SK-N-SH treated with all-trans-retinoic acid at 6 μM for 48 hours (cell line): ENCODE measurements around the gene IGFBP7.

Experiments
- ARNTL ChIP-seq: fragments of 450-650 bp; formaldehyde crosslinking; IDR thresholded peaks from 2 replicates; pipeline ENCODE4 v1.5.0; 2020; ENCODE audit warnings: low read depth, mild to moderate bottlenecking, moderate library complexity, borderline replicate concordance
- POU6F1 ChIP-seq: fragments of 250-450 bp; sonication (Bioruptor Pico); IDR thresholded peaks from 2 replicates; pipeline ENCODE4 v1.8.0; 2021; ENCODE audit warnings: low read depth, mild to moderate bottlenecking, moderate library complexity, borderline replicate concordance
- SNAI2 ChIP-seq: fragments of 250-450 bp; sonication (Bioruptor Pico); IDR thresholded peaks from 2 replicates; pipeline ENCODE4 v1.5.0; 2020; ENCODE audit warnings: mild to moderate bottlenecking, moderate library complexity
- TCF4 ChIP-seq: fragments of 250-450 bp; sonication (Bioruptor Pico); IDR thresholded peaks from 2 replicates; pipeline ENCODE4 v1.8.0; 2021; ENCODE audit warnings: mild to moderate bottlenecking, moderate library complexity, borderline replicate concordance
- TOX ChIP-seq: fragments of 250-450 bp; sonication (Bioruptor Pico); IDR thresholded peaks from 2 replicates; pipeline ENCODE4 v1.8.0; 2021; ENCODE audit warnings: mild to moderate bottlenecking, moderate library complexity, borderline replicate concordance
- ZC3H10 ChIP-seq: fragments of 250-450 bp; sonication (Bioruptor Pico); IDR thresholded peaks from 2 replicates; pipeline ENCODE4 v1.5.1; 2021; ENCODE audit warnings: mild to moderate bottlenecking, moderate library complexity
- ZFP30 ChIP-seq: fragments of 450-650 bp; formaldehyde crosslinking; IDR thresholded peaks from 2 replicates; pipeline ENCODE4 v1.5.0; 2022; ENCODE audit warnings: mild to moderate bottlenecking, moderate library complexity
- ZNF565 ChIP-seq: fragments of 450-650 bp; formaldehyde crosslinking; conservative IDR thresholded peaks from 2 replicates; pipeline ENCODE4 v1.5.0; 2020; ENCODE audit warnings: low read depth, mild to moderate bottlenecking, moderate library complexity
- TF ChIP-seq, protein P1 (sequence below): fragments of 250-450 bp; sonication (Bioruptor Pico); IDR thresholded peaks from 2 replicates; pipeline ENCODE4 v1.8.0; 2020; ENCODE audit warnings: mild to moderate bottlenecking, moderate library complexity, borderline replicate concordance
- TF ChIP-seq, protein P2 (sequence below): fragments of 250-450 bp; sonication (Bioruptor Pico); IDR thresholded peaks from 2 replicates; pipeline ENCODE4 v1.5.1; 2021; ENCODE audit warnings: mild to moderate bottlenecking, moderate library complexity

- TF ChIP-seq POU6F1 (CRISPR knock-in tag) (no peak), ZFP30 (CRISPR knock-in tag) (no peak), ARNTL (CRISPR knock-in tag) (no peak), ZNF565 (CRISPR knock-in tag) (no peak), ZC3H10 (CRISPR knock-in tag) (no peak), TOX (CRISPR knock-in tag) (no peak), TCF4 (CRISPR knock-in tag) (no peak), SNAI2 (CRISPR knock-in tag) (no peak)
- TF ChIP-seq, protein P1, sequence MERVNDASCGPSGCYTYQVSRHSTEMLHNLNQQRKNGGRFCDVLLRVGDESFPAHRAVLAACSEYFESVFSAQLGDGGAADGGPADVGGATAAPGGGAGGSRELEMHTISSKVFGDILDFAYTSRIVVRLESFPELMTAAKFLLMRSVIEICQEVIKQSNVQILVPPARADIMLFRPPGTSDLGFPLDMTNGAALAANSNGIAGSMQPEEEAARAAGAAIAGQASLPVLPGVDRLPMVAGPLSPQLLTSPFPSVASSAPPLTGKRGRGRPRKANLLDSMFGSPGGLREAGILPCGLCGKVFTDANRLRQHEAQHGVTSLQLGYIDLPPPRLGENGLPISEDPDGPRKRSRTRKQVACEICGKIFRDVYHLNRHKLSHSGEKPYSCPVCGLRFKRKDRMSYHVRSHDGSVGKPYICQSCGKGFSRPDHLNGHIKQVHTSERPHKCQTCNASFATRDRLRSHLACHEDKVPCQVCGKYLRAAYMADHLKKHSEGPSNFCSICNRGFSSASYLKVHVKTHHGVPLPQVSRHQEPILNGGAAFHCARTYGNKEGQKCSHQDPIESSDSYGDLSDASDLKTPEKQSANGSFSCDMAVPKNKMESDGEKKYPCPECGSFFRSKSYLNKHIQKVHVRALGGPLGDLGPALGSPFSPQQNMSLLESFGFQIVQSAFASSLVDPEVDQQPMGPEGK (CRISPR knock-in tag): no peak
- TF ChIP-seq, protein P2, sequence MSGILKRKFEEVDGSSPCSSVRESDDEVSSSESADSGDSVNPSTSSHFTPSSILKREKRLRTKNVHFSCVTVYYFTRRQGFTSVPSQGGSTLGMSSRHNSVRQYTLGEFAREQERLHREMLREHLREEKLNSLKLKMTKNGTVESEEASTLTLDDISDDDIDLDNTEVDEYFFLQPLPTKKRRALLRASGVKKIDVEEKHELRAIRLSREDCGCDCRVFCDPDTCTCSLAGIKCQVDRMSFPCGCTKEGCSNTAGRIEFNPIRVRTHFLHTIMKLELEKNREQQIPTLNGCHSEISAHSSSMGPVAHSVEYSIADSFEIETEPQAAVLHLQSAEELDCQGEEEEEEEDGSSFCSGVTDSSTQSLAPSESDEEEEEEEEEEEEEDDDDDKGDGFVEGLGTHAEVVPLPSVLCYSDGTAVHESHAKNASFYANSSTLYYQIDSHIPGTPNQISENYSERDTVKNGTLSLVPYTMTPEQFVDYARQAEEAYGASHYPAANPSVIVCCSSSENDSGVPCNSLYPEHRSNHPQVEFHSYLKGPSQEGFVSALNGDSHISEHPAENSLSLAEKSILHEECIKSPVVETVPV: no peak
Measured at GRCh38 chr4:57110640-57111511, 691 bp upstream of the IGFBP7 start.
